ENCODE measurements around the gene DUSP21.
"Not testable (repeated sequence)": the region's sequence is repeated elsewhere in the genome, so short reads cannot be mapped to it uniquely, and the experiment has no call there.

Gene DUSP21

GRCh38 chrX:44843753-44844152 is at the start of gene DUSP21:
Gene DUSP21, plus strand, starts transcription at chrX:44844021. Its CDS starts 112 bp downstream, at chrX:44844133.
- DNase-seq = no peak

DNA sequence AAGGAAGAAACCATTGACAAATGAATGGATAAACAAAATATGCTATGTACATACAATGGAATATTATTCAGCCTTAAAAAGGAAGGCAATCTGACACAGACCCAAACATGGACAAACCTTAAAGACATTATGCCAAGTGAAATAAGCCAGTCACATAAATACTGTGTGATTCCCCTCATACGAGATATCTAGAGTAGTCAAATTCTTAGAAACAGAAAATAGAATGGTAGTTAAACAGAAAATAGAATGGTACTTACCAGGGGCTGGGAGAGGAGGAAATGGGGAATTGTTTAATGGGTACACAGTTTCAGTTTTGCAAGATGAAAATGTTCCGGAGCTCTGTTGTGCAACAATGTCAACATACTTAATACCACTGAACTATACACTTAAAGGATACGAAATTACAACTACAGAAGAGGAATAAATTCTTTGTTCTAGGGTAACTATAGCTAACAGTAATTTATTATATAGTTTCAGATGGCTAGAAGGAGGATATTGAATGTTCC is 47.8 kb upstream of the DUSP21 start:
- no peak for DNase-seq

GRCh38 chrX:44802613-44803012 is 41.2 kb upstream of the DUSP21 start:
- DNase-seq = no peak

DNA sequence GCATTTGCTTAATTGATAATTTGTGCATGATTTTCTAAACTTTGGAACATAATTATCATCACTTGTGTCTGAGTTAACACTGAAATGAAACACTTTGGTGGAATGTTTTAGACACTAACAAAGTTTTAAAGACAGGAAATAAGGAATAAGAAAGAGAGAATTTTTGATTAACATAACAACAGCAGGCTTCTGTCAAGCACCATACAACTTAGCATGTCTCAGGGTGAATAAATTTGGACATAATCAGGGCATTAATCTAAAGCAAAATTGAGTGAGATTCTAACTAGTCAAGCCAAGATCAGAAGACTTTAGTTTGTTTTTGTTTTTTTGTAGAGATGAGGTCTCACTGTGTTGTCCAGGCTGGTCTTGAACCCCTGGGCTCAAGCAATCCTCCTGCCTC is 28.1 kb upstream of the DUSP21 start:
- DNase-seq = no peak

- no peak for DNase-seq
These were observed 27.5 kb upstream of the DUSP21 start for GRCh38 chrX:44816367-44816766.

- no peak for DNase-seq
These were observed 26.8 kb upstream of the DUSP21 start for GRCh38 chrX:44817029-44817428.

GRCh38 chrX:44822601-44823000 is 21.2 kb upstream of the DUSP21 start:
- DNase-seq = no peak

DNA sequence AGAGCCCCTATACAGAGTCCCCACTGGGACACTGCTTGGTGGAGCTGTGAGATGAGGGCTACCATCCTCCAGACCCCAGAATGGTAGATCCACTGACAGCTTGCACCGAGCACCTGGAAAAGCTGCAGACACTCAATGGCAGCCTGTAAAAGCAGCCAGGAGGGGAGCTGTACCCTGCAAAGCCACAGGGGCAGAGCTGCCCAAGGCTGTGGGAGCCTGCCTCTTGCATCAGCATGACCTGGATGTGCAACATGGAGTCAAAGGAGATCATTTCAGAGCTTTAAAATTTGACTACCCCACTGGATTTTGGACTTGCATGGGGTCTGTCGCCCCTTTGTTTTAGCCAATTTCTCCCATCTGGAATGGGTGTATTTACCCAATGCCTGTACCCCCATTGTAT is 20.6 kb upstream of the DUSP21 start:
- DNase-seq = not testable (repeated sequence)

- DNase-seq = peak; percentile 37
These were observed 15.7 kb upstream of the DUSP21 start for GRCh38 chrX:44828008-44828605.

GRCh38 chrX:44829832-44830231 is 14.0 kb upstream of the DUSP21 start:
- DNase-seq = no peak

DNA sequence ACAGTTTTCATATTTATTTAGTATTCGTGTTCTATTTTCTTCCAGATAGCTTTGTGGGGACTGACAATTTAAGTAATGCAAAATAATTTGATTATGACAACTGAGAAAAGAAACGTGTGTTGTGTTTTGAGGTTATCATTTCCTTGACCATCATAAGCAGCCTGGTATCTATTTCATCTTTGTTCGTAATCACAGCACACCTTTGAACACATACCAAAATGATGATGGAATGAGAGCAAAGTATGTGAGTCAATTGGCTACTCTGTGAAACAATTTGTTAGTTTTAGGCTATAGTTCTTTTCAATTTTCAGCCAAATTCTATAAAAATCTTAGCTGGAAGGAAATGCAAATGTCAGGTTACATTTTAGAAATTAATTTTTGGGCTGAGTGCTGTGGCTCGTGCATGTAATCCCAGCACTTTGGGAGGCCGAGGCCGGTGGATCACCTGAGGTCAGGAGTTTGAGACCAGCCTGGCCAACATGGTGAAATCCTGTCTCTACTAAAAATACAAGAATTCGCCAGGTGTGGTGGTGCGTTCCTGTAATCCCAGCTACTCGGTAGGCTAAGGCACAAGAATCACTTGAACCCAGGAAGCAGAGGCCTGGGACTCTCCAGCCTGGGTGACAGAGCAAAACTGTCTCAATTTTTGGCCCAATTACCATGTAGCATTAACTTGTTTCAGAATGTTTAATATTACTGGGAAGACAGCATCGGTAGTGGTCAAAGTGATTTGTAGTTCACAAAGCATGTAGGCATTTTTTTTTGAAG is 1.1 kb upstream of the DUSP21 start:
- DNase-seq = no peak

- DNase-seq = no peak
These were observed 511 bp upstream of the DUSP21 start for GRCh38 chrX:44843318-44843702.

GRCh38 chrX:44844204-44844603 is 383 bp downstream of the DUSP21 start:
- DNase-seq = no peak

DNA sequence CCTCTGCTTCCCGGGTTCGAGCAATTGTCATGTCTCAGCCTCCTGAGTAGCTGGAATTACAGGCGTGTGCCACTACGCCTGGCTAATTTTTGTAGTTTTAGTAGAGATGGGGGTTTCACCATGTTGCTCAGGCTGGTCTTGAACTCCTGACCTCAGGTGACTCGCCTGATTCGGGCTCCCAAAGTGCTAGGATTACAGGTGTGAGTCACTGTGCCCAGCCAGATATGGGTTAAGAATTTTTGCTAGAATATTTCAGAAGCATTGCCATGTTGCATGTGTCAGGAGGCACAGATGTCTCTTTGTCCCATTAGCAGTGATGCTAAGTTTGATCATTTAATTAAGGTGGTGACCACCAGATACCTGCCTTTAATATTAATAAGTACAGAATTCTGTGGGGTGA is 7.1 kb downstream of the DUSP21 start:
- not testable (repeated sequence) for DNase-seq

GRCh38 chrX:44871114-44871645 is 27.4 kb downstream of the DUSP21 start:
- DNase-seq = no peak

DNA sequence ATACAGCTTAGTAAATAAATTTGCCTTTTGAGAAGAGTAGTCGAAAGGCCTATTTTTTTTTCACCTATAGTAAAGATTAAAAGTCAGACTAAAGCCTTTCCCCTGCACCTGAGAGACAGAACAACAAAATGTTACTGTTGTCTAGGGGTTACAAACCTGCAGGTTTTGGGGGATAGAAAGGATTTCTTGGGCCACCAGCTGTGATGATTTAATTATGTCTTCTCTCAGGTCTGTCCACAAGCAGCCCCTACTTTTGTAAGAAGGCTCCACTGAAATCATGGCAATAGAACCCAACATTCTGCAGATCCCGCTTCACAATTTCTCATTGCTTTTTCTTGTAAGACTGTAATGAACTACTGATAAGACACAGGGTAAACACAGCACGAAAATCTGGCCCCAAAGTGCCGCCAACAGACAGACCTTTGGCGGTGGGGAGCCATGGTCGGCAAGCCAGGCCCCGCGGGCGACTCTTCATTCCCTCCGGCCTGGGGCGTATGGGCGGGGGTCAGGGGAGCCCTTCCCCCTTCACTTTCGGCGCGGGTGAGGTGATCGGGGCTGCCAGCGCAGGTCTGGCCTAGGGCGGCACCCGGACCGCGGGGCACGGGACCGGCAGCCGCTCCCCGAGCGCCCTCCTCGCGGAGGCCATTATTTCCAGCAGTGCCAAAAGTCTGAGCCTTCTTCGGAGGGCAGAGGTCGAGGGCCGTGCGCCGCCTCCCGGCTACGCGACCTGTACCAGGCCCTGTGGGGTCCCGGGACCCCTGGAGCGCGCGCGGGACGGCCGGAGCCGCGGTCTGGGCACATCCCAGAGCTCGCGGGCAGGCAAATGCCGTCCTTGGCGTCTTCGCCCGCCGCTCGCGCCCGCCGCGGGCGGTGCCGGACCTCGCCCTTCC is 28.4 kb downstream of the DUSP21 start:
- DNase-seq = peak; percentile 75

GRCh38 chrX:44872821-44873414 is 29.1 kb downstream of the DUSP21 start, which contains the start of gene KDM6A:
Gene KDM6A, plus strand, starts transcription at chrX:44873188. Its CDS starts 364 bp downstream, at chrX:44873552.
- peak; percentile 97 for DNase-seq

- DNase-seq = peak; percentile 51
These were observed 29.8 kb downstream of the DUSP21 start for GRCh38 chrX:44873415-44874276.

DNA sequence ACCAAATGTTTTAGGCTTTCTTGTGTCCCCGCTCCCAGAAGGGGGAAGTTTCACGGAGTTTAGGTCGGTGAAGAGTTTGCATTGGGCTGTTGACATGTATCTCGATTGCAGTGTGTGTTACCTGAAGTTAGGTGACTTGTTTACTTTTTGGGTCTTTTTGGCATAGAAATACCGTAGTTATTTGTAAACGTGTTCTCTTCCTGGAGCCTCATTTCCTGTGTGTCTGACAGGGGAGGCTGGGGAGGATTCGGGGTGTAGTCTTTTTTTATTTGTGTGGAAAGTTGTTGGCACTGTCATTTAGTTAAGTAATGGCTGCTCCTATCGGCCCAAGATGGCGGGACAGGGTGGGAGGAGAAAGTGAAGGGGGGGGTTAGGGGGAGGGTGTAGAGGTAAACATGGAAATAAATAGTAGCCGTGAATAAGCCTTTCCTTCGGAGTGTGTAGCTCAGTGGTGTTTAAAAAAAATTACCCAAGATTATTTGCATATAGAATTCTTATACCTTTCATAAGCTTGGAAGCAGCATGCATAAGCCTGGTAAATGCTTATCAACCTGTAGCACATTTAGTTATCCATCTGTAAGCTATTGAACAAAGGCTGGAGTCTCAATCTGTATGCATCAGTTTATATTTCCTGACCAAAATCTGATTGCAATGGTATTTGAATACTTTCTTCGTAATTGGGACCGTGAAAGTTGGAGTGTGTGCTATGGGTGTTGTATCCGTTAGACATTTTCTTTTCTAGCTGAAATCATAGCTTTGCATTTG is 30.8 kb downstream of the DUSP21 start:
- DNase-seq = peak; percentile 57

- DNase-seq = no peak
These were observed 31.3 kb downstream of the DUSP21 start for GRCh38 chrX:44875185-44875489.

- DNase-seq = no peak
These were observed 32.3 kb downstream of the DUSP21 start for GRCh38 chrX:44876086-44876485.
